Measurements from ENCODE around the gene ERP29. TPM values are rescaled to one million over a fixed set of nuclear protein-coding genes. Genes with fewer than 3 reads are reported as not detected.
A peak's percentile ranks its signal among the peaks of the same experiment; 100 is the strongest.

Gene ERP29
- polyA plus RNA-seq, 3 donors = 158 to 207 (median 170) TPM

DNA sequence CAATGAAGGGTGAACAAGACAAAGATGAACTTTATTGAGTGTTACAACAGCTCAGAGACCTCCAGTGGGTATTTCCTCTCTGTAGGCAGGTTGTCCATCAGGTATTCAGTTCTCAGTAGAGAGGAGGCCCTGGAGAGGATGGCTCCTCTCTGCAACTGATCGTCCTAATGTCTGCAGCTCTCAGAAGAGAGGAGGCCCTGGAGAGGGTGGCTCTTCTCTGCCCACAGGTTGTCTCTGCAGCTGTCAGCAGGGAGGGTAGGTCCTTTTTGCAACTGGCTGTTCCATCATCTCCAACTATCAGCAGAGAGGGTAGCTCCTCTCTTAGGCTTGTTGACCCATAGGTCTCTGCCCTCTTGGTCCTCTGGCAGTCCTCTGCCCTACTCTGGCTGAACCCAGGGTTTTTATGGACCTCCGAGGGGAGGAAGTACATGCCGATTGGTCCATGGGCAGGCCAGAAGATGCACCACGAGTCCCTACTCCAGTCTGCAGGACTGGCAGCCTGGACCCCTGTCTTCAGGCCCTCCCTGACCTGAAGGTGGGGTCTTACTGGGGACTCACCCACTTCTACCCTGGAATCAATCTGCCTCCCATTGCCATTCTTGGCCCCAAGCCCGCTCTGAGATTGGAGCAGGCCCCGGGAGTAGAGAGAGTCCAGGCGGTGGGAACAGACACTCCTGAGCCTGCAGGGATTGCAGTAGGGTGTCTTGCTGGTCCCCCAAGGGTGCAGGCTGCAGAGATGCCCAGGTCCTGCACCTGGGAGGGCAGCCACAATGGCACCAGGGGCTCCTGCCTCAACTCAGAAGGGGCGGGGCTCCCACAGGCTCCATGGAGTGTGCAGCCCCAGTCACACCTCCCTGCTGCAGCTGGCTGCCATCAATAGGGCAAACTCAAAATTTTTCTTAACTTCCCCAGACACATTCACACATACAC is 2.5 kb upstream of the ERP29 start:
- intact Hi-C loops (cut with micrococcal nuclease) = loop anchor here (5.0 to 10.0 kb wide), 3 partner anchors 66 to 168 kb away; partner anchors contain the start of gene MAPKAPK5 (in 1 of the 2)
- no peak overlapping the region for H2AFZ ChIP-seq (ENCODE audit: insufficient read depth, low read depth, low read length, poor library complexity, severe bottlenecking)
- H3K9ac ChIP-seq (ENCODE audit: insufficient read depth, low read length, poor library complexity, severe bottlenecking) = no peak overlapping the region
- H3K79me2 ChIP-seq (ENCODE audit: insufficient read depth, low read length) = peaks cover 47% of the 10 kb centered on the region
- Mint-ChIP-seq H3K27ac (no peak overlapping the region), H3K4me1 (peaks cover 38% of the 10 kb centered on the region), H3K4me3 (no peak overlapping the region), H3K9me3 (peaks cover 0 to 2% (median 0%) of the 10 kb centered on the region in 7 donors), H3K36me3 (peaks cover 1 to 4% of the 10 kb centered on the region in 2 donors), H3K27me3 (ENCODE audit: low read depth in 3 of 3) (peaks cover 0 to 4% (median 2%) of the 10 kb centered on the region in 3 donors)
- TF ChIP-seq, protein P1, sequence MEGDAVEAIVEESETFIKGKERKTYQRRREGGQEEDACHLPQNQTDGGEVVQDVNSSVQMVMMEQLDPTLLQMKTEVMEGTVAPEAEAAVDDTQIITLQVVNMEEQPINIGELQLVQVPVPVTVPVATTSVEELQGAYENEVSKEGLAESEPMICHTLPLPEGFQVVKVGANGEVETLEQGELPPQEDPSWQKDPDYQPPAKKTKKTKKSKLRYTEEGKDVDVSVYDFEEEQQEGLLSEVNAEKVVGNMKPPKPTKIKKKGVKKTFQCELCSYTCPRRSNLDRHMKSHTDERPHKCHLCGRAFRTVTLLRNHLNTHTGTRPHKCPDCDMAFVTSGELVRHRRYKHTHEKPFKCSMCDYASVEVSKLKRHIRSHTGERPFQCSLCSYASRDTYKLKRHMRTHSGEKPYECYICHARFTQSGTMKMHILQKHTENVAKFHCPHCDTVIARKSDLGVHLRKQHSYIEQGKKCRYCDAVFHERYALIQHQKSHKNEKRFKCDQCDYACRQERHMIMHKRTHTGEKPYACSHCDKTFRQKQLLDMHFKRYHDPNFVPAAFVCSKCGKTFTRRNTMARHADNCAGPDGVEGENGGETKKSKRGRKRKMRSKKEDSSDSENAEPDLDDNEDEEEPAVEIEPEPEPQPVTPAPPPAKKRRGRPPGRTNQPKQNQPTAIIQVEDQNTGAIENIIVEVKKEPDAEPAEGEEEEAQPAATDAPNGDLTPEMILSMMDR (IDR thresholded peaks at IDR 0.05) = no peak
- no peak overlapping the region for H3K4me2 ChIP-seq (replicated peaks; ENCODE audit: extremely low read depth, low read length, poor library complexity, severe bottlenecking)
- no peak overlapping the region for H3K27ac ChIP-seq (ENCODE audit: low read depth in 1 of 2, low read length in 2 of 2)
- peaks cover 21% of the 10 kb centered on the region for H4K20me1 ChIP-seq (ENCODE audit: insufficient read depth, low read length)
- no peaks in the 10 kb centered on the region for H3K27me3 ChIP-seq (ENCODE audit: control insufficient read depth in 2 of 2, insufficient read depth in 2 of 2, low read length in 2 of 2)
- DNase-seq = no peak
- no peaks in the 10 kb centered on the region for H3K9me3 ChIP-seq (replicated peaks in 1 of 2; ENCODE audit: control insufficient read depth in 1 of 2, insufficient read depth in 1 of 2, low read length in 2 of 2)
- H3K36me3 ChIP-seq (replicated peaks in 1 of 2; ENCODE audit: control insufficient read depth in 1 of 2, insufficient read depth in 2 of 2, low read length in 2 of 2) = peaks cover 0 to 4% of the 10 kb centered on the region in 2 donors
- H3K4me3 ChIP-seq (replicated peaks in 1 of 3; ENCODE audit: low read depth in 2 of 3, low read length in 3 of 3) = no peak overlapping the region
- 86% methylated on average over 7 of the region's 8 CpGs for WGBS (ENCODE audit: insufficient coverage)
- peaks cover 44 to 50% of the 10 kb centered on the region in 2 donors for H3K4me1 ChIP-seq (ENCODE audit: control insufficient read depth in 1 of 2, insufficient read depth in 2 of 2, low read length in 2 of 2)

DNA sequence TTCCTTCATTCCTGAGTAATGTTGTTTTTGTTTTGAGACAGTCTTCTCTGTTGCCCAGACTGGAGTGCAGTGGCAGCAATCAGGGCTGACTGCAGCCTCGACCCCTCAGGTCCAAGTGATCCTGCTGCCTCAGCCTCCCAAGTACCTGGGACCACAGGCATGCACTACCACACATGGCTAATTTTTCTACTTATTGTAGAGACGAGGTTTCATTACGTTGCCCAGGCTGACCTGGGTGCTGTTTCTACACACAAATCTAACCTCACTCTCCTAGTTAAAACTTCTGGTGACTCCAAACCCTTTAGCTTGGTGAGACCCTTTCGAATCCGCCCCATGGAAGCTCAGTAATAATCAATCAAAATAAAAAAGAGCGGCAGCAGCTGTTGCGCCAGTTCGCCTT is 1.5 kb upstream of the ERP29 start:
- Histone ChIP-seq H3K4me1 (ENCODE audit: control insufficient read depth in 1 of 2, insufficient read depth in 2 of 2, low read length in 2 of 2) (peaks cover 45 to 49% of the 10 kb centered on the region in 2 donors), H3K4me3 (replicated peaks in 1 of 3; ENCODE audit: low read depth in 2 of 3, low read length in 3 of 3) (peak overlapping the region; percentile 54 to 99 (median 63)), H3K79me2 (ENCODE audit: insufficient read depth, low read length) (peaks cover 57% of the 10 kb centered on the region), H3K27me3 (ENCODE audit: control insufficient read depth in 2 of 2, insufficient read depth in 2 of 2, low read length in 2 of 2) (no peaks in the 10 kb centered on the region), H3K36me3 (replicated peaks in 1 of 2; ENCODE audit: control insufficient read depth in 1 of 2, insufficient read depth in 2 of 2, low read length in 2 of 2) (peaks cover 5 to 14% of the 10 kb centered on the region in 2 donors), H3K9ac (ENCODE audit: insufficient read depth, low read length, poor library complexity, severe bottlenecking) (peak overlapping the region; percentile 74), H2AFZ (ENCODE audit: insufficient read depth, low read depth, low read length, poor library complexity, severe bottlenecking) (peak overlapping the region; percentile 85), H3K27ac (ENCODE audit: low read depth in 1 of 2, low read length in 2 of 2) (peak overlapping the region; percentile 89 to 92), H3K9me3 (replicated peaks in 1 of 2; ENCODE audit: control insufficient read depth in 1 of 2, insufficient read depth in 1 of 2, low read length in 2 of 2) (no peaks in the 10 kb centered on the region), H4K20me1 (ENCODE audit: insufficient read depth, low read length) (peaks cover 31% of the 10 kb centered on the region), H3K4me2 (replicated peaks; ENCODE audit: extremely low read depth, low read length, poor library complexity, severe bottlenecking) (peak overlapping the region; percentile 82)
- intact Hi-C loops (cut with micrococcal nuclease) = loop anchor here (5.0 to 10.0 kb wide), 3 partner anchors 67 to 169 kb away; partner anchors contain the start of gene MAPKAPK5 (in 1 of the 2)
- TF ChIP-seq, protein P1 (IDR thresholded peaks at IDR 0.05) = no peak
- H3K36me3 Mint-ChIP-seq = peaks cover 8 to 14% of the 10 kb centered on the region in 2 donors
- 80% methylated on average over 5 of the region's 8 CpGs for WGBS (ENCODE audit: insufficient coverage)
- peaks cover 38% of the 10 kb centered on the region for H3K4me1 Mint-ChIP-seq
- no peak for DNase-seq
- peak overlapping the region; percentile 89 to 97 (median 94) for H3K27ac Mint-ChIP-seq
- H3K27me3 Mint-ChIP-seq (ENCODE audit: low read depth in 3 of 3) = peaks cover 0 to 2% (median 0%) of the 10 kb centered on the region in 3 donors
- peak overlapping the region; percentile 85 to 97 for H3K4me3 Mint-ChIP-seq
- peaks cover 0 to 2% (median 0%) of the 10 kb centered on the region in 7 donors for H3K9me3 Mint-ChIP-seq

All from CD14-positive monocyte (primary cell).